Stimulated activated naive B cell treated with anti-CD40 and anti-IgM and Interleukin-4, amounts not matched to agents 10 μg/mL and 1 μg/mL and 100 μg/mL, for 72 hours (primary cell): Measurements from ENCODE around the gene NUP210.
"Not testable (repeated sequence)": the region's sequence is repeated elsewhere in the genome, so short reads cannot be mapped to it uniquely, and the experiment has no call there.

Experiments used
- ATAC-seq, 2 donors: fragments of 150-1000 bp; cut with Tn5 transposase; replicated peaks; 2 replicates each; pipeline ENCODE4 v1.10.0; 2021; ENCODE audit warnings: moderate library complexity in 1 of 2
- DNase-seq: peaks from one replicate; pipeline ENCODE4 v3.0.0; 2021
- H3K27ac Mint-ChIP-seq: one replicate; pipeline ENCODE4 v1.8.0; 2022; ENCODE audit warnings: mild to moderate bottlenecking, mixed read lengths
- H3K27me3 Mint-ChIP-seq, 2 donors: one replicate each; pipeline ENCODE4 v1.8.0; 2022; ENCODE audit warnings: mixed read lengths in 2 of 2
- H3K36me3 Mint-ChIP-seq, 2 donors: one replicate each; pipeline ENCODE4 v1.8.0; 2022; ENCODE audit warnings: mixed read lengths in 2 of 2, mild to moderate bottlenecking in 1 of 2
- H3K4me1 Mint-ChIP-seq, 2 donors: one replicate each; pipeline ENCODE4 v1.8.0; 2022; ENCODE audit warnings: mixed read lengths in 2 of 2, mild to moderate bottlenecking in 1 of 2
- H3K4me3 Mint-ChIP-seq, 2 donors: one replicate each; pipeline ENCODE4 v1.8.0; 2022; ENCODE audit warnings: mild to moderate bottlenecking in 2 of 2, mixed read lengths in 2 of 2, moderate library complexity in 1 of 2
- H3K9me3 Mint-ChIP-seq, 2 donors: one replicate each; pipeline ENCODE4 v1.8.0; 2022; ENCODE audit warnings: mixed read lengths in 2 of 2, mild to moderate bottlenecking in 1 of 2

The NUP210 gene

GRCh38 chr3:13385373-13385965 lies 34.7 kb downstream of the NUP210 start:
- ATAC-seq: no peak
- no peaks in the 10 kb centered on the region for H3K9me3 Mint-ChIP-seq
- no peak overlapping the region for H3K27ac Mint-ChIP-seq
- H3K27me3 Mint-ChIP-seq: no peaks in the 10 kb centered on the region
- H3K4me3 Mint-ChIP-seq: no peak overlapping the region
- DNase-seq: no peak
- H3K4me1 Mint-ChIP-seq: peaks cover 6 to 12% of the 10 kb centered on the region in 2 donors
- peaks cover 72 to 74% of the 10 kb centered on the region in 2 donors for H3K36me3 Mint-ChIP-seq

- Mint-ChIP-seq H3K4me3 (no peak overlapping the region), H3K27me3 (no peaks in the 10 kb centered on the region), H3K27ac (no peak overlapping the region), H3K36me3 (peaks cover 56% of the 10 kb centered on the region in 2 donors), H3K4me1 (peaks cover 12 to 19% of the 10 kb centered on the region in 2 donors), H3K9me3 (no peaks in the 10 kb centered on the region)
- no peak for DNase-seq
- no peak for ATAC-seq
These were observed 39.2 kb downstream of the NUP210 start for GRCh38 chr3:13380971-13381370.

GRCh38 chr3:13379201-13379830 lies 40.8 kb downstream of the NUP210 start:
- ATAC-seq (no peak), DNase-seq (no peak)
- Mint-ChIP-seq H3K27ac (no peak overlapping the region), H3K4me1 (peaks cover 12 to 19% of the 10 kb centered on the region in 2 donors), H3K36me3 (peaks cover 44 to 45% of the 10 kb centered on the region in 2 donors), H3K27me3 (no peaks in the 10 kb centered on the region), H3K9me3 (no peaks in the 10 kb centered on the region), H3K4me3 (no peak overlapping the region)

GRCh38 chr3:13378155-13378554 lies 42.0 kb downstream of the NUP210 start:
- no peak overlapping the region for H3K4me3 Mint-ChIP-seq

GRCh38 chr3:13377741-13378140 lies 42.4 kb downstream of the NUP210 start:
- not testable (repeated sequence) for H3K4me3 Mint-ChIP-seq, DNase-seq, H3K9me3 Mint-ChIP-seq, H3K27me3 Mint-ChIP-seq
- Mint-ChIP-seq H3K27ac (peak overlapping the region; percentile 78), H3K36me3 (peaks cover 38 to 41% of the 10 kb centered on the region in 2 donors), H3K4me1 (peaks cover 12 to 19% of the 10 kb centered on the region in 2 donors)
- ATAC-seq: peak in 1 of 2 donors; percentile 9

More at GRCh38 chr3:13378155-13378554, 42.0 kb downstream of the NUP210 start:
- H3K36me3 Mint-ChIP-seq: peaks cover 37 to 38% of the 10 kb centered on the region in 2 donors
- H3K27me3 Mint-ChIP-seq: no peaks in the 10 kb centered on the region
- H3K4me1 Mint-ChIP-seq: peaks cover 12 to 19% of the 10 kb centered on the region in 2 donors
- H3K27ac Mint-ChIP-seq: peak overlapping the region; percentile 78
- H3K9me3 Mint-ChIP-seq: no peaks in the 10 kb centered on the region
- DNase-seq: peak; percentile 28
- ATAC-seq: peak; percentile 95 to 97

- Mint-ChIP-seq H3K9me3 (no peaks in the 10 kb centered on the region), H3K4me3 (no peak overlapping the region), H3K4me1 (peaks cover 12 to 19% of the 10 kb centered on the region in 2 donors), H3K27ac (no peak overlapping the region), H3K27me3 (no peaks in the 10 kb centered on the region), H3K36me3 (peaks cover 39 to 43% of the 10 kb centered on the region in 2 donors)
- no peak for ATAC-seq
- no peak for DNase-seq
These were observed 43.1 kb downstream of the NUP210 start for GRCh38 chr3:13377021-13377420.

- Mint-ChIP-seq H3K4me3 (no peak overlapping the region), H3K4me1 (peaks cover 10 to 13% of the 10 kb centered on the region in 2 donors), H3K9me3 (no peaks in the 10 kb centered on the region), H3K27me3 (no peaks in the 10 kb centered on the region), H3K36me3 (peaks cover 40 to 42% of the 10 kb centered on the region in 2 donors), H3K27ac (no peak overlapping the region)
- no peak for ATAC-seq
- no peak for DNase-seq
These were observed 44.0 kb downstream of the NUP210 start for GRCh38 chr3:13376091-13376490.

- Mint-ChIP-seq H3K4me3 (no peak overlapping the region), H3K36me3 (peaks cover 45 to 46% of the 10 kb centered on the region in 2 donors), H3K27me3 (no peaks in the 10 kb centered on the region), H3K27ac (no peak overlapping the region), H3K4me1 (peaks cover 10 to 16% of the 10 kb centered on the region in 2 donors), H3K9me3 (no peaks in the 10 kb centered on the region)
- ATAC-seq (no peak), DNase-seq (no peak)
These were observed 44.7 kb downstream of the NUP210 start for GRCh38 chr3:13375464-13375863.

- peaks cover 48 to 50% of the 10 kb centered on the region in 2 donors for H3K36me3 Mint-ChIP-seq
These were observed 46.0 kb downstream of the NUP210 start for GRCh38 chr3:13373975-13374586.

GRCh38 chr3:13372656-13373055 lies 47.5 kb downstream of the NUP210 start:
- H3K27ac Mint-ChIP-seq: no peak overlapping the region
- no peaks in the 10 kb centered on the region for H3K27me3 Mint-ChIP-seq
- H3K36me3 Mint-ChIP-seq: peaks cover 43 to 49% of the 10 kb centered on the region in 2 donors
- H3K4me3 Mint-ChIP-seq: no peak overlapping the region
- H3K4me1 Mint-ChIP-seq: peaks cover 0 to 4% of the 10 kb centered on the region in 2 donors
- ATAC-seq (no peak), DNase-seq (no peak)
- H3K9me3 Mint-ChIP-seq: no peaks in the 10 kb centered on the region

More at GRCh38 chr3:13373975-13374586, 46.0 kb downstream of the NUP210 start:
- H3K27me3 Mint-ChIP-seq: no peaks in the 10 kb centered on the region
- H3K9me3 Mint-ChIP-seq: no peaks in the 10 kb centered on the region
- H3K4me3 Mint-ChIP-seq: no peak overlapping the region
- ATAC-seq (no peak), DNase-seq (no peak)
- H3K4me1 Mint-ChIP-seq: peaks cover 10 to 16% of the 10 kb centered on the region in 2 donors
- H3K27ac Mint-ChIP-seq: no peak overlapping the region

GRCh38 chr3:13372126-13372525 lies 48.0 kb downstream of the NUP210 start:
- Mint-ChIP-seq H3K4me1 (peaks cover 0 to 4% of the 10 kb centered on the region in 2 donors), H3K4me3 (no peak overlapping the region), H3K27ac (peak overlapping the region; percentile 75), H3K36me3 (peaks cover 43 to 52% of the 10 kb centered on the region in 2 donors), H3K9me3 (no peaks in the 10 kb centered on the region), H3K27me3 (no peaks in the 10 kb centered on the region)
- ATAC-seq: no peak
- no peak for DNase-seq

- DNase-seq (no peak), ATAC-seq (no peak)
- H3K27me3 Mint-ChIP-seq: no peaks in the 10 kb centered on the region
- no peaks in the 10 kb centered on the region for H3K9me3 Mint-ChIP-seq
- peaks cover 39 to 52% of the 10 kb centered on the region in 2 donors for H3K36me3 Mint-ChIP-seq
- no peak overlapping the region for H3K4me3 Mint-ChIP-seq
- peaks cover 0 to 4% of the 10 kb centered on the region in 2 donors for H3K4me1 Mint-ChIP-seq
- H3K27ac Mint-ChIP-seq: peak overlapping the region; percentile 82
These were observed 48.7 kb downstream of the NUP210 start for GRCh38 chr3:13371100-13372075.

- Mint-ChIP-seq H3K4me3 (no peak overlapping the region), H3K9me3 (no peaks in the 10 kb centered on the region), H3K27me3 (no peaks in the 10 kb centered on the region), H3K4me1 (peaks cover 0 to 4% of the 10 kb centered on the region in 2 donors), H3K36me3 (peaks cover 44 to 56% of the 10 kb centered on the region in 2 donors), H3K27ac (peak overlapping the region; percentile 82)
- DNase-seq: no peak
- no peak for ATAC-seq
These were observed 49.5 kb downstream of the NUP210 start for GRCh38 chr3:13370609-13371008.

- Mint-ChIP-seq H3K36me3 (peaks cover 47 to 58% of the 10 kb centered on the region in 2 donors), H3K27me3 (no peaks in the 10 kb centered on the region), H3K4me1 (peaks cover 0 to 4% of the 10 kb centered on the region in 2 donors), H3K27ac (peak overlapping the region; percentile 65), H3K4me3 (no peak overlapping the region), H3K9me3 (no peaks in the 10 kb centered on the region)
- no peak for DNase-seq
- ATAC-seq: peak in 1 of 2 donors; percentile 20
These were observed 50.1 kb downstream of the NUP210 start for GRCh38 chr3:13370055-13370454.
